HG03064 (cell line): ENCODE data around the gene ADD3.
"Not testable (repeated sequence)": the region's sequence is repeated elsewhere in the genome, so short reads cannot be mapped to it uniquely, and the experiment has no call there.

Source experiments
- ATAC-seq: cut with Tn5 transposase; IDR thresholded peaks from one replicate; pipeline ENCODE4 v1.9.1; 2021; ENCODE audit warnings: low read depth; ENCODE audit not compliant: unreplicated experiment

Gene ADD3

GRCh38 chr10:110093722-110094121 lies 85.9 kb downstream of the ADD3 start:
- ATAC-seq: peak; percentile 68

GRCh38 chr10:110094786-110095185 lies 87.0 kb downstream of the ADD3 start:
- ATAC-seq: no peak

- no peak for ATAC-seq
Measured at GRCh38 chr10:110101464-110102144, 93.8 kb downstream of the ADD3 start.

- no peak for ATAC-seq
Measured at GRCh38 chr10:110103921-110104461, 96.2 kb downstream of the ADD3 start.

- no peak for ATAC-seq
Measured at GRCh38 chr10:110105873-110106272, 98.1 kb downstream of the ADD3 start.

- no peak for ATAC-seq
Measured at GRCh38 chr10:110107430-110107829, 99.6 kb downstream of the ADD3 start.

- no peak for ATAC-seq
Measured at GRCh38 chr10:110107887-110108286, 100.1 kb downstream of the ADD3 start.

GRCh38 chr10:110109511-110109910 lies 101.7 kb downstream of the ADD3 start:
- no peak for ATAC-seq

- no peak for ATAC-seq
Measured at GRCh38 chr10:110110338-110110737, 102.6 kb downstream of the ADD3 start.

GRCh38 chr10:110113670-110114337 lies 106.0 kb downstream of the ADD3 start:
- no peak for ATAC-seq

- not testable (repeated sequence) for ATAC-seq
Measured at GRCh38 chr10:110114668-110115067, 106.9 kb downstream of the ADD3 start.

GRCh38 chr10:110115784-110116520 lies 108.2 kb downstream of the ADD3 start:
- ATAC-seq: no peak

GRCh38 chr10:110118891-110119621 lies 111.3 kb downstream of the ADD3 start:
- no peak for ATAC-seq

- ATAC-seq: no peak
Measured at GRCh38 chr10:110123594-110123993, 115.8 kb downstream of the ADD3 start.

- ATAC-seq: no peak
Measured at GRCh38 chr10:110129490-110129889, 121.7 kb downstream of the ADD3 start.

GRCh38 chr10:110134917-110135316 lies 127.1 kb downstream of the ADD3 start:
- no peak for ATAC-seq

GRCh38 chr10:110135836-110136235 lies 128.1 kb downstream of the ADD3 start:
- ATAC-seq: not testable (repeated sequence)

GRCh38 chr10:110137142-110137545 lies 129.4 kb downstream of the ADD3 start:
- no peak for ATAC-seq

- ATAC-seq: no peak
Measured at GRCh38 chr10:110138197-110138812, 130.5 kb downstream of the ADD3 start.

- no peak for ATAC-seq
Measured at GRCh38 chr10:110141185-110141584, 133.4 kb downstream of the ADD3 start.
